Stimulated activated CD4-positive, alpha-beta T cell treated with anti-CD3 and anti-CD28 coated beads, Interleukin-15, amount 100 ng/mL, for 1 hour (primary cell): Measurements from ENCODE around the gene WWOX.

ENCODE experiments used
- DNase-seq, 2 donors: peaks; one replicate each; pipeline ENCODE4 v3.0.0-alpha.2; 2020; ENCODE audit warnings: low read depth in 1 of 2, low spot score in 1 of 2

Gene WWOX

DNA sequence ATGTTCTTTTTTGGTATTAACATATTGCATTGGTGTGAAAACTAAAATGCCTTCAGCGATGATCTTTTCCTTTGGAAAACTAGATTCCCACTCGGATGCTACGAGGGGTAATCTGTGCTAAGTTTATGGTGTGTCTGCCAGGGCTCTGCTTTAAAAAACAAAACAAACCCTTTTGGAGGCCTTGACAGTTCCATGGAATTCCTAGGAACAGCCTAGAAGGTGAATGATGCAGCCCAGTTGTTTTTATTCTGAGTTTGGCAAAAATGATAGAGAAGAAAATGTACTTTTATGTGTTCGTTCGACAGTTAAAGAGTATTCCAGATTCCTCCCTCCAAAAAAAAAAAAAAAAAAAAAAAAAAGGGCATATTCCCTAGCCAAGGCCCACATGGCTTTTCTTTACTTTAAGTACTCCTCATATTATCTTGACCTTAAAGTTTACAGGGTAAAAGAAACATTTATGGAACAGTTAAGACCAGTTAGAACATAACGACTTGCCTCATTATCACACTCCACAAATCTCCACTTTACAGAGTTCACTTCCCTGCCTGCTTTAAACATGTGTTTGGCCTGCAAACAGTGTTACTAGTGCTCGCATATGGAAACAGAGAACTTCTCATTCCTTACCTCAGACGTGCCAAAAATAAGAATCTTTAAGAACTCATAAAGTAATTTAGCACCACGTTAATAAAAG is 159.1 kb downstream of the WWOX start:
- no peak for DNase-seq

DNA sequence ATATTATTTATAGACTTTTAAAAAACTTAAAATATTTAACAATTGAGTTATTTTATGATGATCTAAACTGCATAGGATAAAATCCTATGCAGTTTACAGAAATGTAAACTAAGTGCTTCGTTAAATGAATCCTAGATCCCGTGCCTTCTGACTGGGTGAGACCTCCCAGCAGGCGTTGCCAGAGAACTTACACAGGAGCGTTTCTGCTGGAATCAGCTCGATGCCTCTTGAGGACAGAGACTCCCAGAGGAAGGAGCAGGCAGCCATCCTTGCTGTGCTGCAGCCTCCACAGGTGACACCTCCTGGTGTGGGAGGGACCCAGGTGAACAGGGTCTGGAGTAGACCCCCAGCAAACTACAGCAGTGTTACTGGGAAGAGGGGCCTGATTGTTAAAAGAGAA is 160.4 kb downstream of the WWOX start:
- no peak for DNase-seq

DNA sequence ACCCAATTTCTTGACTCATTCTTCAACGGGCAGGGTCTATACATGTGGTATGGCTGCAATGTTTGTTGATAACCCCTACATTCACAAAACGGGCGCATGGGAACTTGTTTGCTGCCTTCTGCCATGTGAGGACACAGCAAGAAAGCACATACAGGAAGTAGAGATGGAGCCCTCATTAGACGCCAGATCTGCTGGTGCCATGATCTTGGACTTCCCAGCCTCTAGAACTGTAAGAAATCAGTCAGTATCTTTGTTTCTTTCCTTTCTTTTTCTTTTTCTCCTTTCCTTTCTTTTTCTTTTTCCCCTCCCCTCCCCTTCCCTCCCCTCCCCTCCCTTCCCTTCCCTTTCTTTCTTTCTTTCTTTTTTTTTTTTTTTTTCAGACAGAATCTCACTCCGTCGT is 165.2 kb downstream of the WWOX start:
- no peak for DNase-seq

DNA sequence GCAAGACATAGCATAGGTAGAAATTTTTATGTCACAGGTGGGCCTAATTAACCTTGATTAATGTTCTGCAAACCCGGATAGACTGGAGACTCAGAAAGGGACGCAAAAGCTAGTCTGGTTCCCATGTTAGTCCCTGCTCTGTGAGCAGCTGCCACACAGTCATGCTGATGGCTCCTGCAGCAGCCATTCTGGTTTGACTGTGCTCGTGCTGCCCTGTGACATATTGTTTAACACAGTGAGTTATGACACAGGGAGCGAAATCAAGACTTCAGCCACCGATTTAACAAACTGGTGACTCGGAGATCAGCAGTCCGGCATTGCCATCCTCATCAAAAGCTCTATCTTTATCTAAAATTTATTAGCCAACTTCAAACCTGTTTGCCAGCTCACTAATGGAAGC is 169.8 kb downstream of the WWOX start:
- no peak for DNase-seq

DNA sequence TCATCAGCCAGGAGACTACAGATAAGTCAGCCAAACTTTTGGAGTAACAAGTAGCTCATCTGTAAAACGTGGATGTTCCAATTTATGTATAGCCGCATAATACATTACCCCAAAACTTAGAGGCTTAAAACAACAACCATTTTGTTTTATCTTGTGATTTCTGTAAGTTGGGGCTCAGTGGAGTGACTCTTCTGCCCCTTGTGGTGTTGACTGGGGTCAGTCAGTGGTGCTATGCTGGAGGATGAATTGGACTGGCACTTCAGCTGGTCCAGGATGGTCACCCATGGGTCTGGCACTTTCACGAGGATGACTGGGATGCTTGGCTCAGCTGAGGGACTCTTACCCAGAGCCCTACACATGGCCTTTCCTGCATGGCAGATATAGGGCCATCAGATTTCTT is 172.5 kb downstream of the WWOX start:
- no peak for DNase-seq

DNA sequence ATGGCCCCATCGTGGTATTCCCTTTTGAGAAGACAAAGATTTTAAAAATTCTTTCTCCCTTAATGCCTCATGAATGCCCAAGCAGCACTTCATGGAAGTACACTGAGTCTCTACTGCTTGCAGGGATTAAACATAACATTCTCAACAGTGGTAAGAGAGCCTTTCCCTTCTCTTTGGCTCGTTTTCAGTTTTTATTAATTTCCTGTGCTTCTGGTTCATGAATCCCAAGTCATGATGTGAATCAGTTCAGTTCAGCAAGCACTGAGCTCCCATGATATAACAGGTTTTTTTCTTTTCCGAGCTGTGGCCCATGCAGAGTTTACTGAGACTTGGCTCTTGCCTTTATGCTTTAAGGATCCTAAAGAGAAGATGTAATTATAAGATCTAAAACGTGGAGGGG is 175.3 kb downstream of the WWOX start:
- DNase-seq, result no peak

DNA sequence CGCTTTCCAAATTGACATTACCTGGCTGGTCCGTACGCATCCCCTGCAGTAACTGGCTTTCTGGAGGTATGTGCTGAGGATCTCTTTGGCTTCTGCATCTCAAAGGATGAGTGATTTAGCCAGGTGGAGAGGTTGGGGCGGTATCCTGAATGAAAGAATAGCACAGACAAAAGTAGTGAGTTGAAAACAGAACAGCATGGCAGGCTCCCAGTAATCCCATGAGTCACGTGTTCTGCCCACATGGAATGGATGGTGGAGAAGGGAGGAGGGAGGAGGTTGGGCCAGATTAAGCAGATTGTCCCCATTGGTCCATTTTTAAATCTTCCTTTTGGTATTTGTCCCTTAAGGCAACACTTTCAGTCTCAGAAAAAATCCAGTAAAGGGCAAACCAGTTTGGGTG is 176.0 kb downstream of the WWOX start:
- no peak for DNase-seq

DNA sequence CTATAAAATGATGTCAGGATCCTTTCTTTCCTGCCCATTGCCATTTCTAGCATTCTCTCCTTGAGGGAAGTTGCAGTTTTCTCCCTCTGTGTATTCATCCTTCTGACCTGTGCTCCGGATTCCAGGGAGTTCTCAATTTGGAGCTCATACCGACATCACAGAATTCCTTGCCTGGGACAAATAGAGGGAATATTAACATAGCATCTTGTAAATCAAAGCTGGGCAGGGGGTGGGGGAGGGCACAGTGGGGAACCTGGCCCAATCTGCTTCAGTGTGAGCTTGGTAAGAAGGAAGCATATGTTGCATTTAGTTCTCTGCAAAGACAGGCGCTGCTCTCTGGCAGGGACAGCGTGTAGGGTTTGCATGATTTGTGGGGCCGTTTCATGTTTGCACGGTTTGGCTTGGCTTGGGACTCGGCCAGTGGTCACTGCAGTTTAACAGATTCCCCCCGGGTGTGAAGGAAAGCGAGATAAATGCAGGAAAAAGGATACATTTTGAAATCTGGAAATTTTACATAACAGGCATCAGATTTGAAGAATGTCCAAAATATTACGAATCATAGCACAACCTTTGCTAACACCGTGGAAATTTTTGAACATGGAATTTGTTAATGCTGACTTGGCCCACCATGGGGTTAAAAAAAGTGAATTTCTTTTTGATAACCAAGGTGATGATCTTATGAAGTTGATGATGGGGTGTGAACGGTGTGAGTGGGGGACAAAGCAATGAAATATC is 178.0 kb downstream of the WWOX start:
- DNase-seq, result no peak

DNA sequence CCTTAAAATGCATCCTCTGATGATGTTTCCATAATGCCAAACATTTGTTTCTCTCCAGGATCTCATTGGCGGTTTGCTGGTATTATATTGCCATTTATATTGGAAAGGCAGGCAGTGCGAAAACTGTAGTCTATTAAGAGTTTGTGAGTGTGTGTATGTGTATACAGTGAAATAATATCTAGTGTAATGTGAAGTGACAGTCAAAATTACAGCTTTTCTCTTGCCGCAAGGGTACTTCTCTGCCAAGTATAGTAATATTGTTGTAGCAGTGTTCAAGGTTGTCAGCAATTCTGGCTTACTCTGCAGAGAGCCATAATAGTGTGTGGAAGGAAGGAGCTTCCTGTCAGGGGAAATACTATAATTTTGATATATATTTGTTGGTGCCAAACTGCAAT is 178.6 kb downstream of the WWOX start:
- no peak for DNase-seq

DNA sequence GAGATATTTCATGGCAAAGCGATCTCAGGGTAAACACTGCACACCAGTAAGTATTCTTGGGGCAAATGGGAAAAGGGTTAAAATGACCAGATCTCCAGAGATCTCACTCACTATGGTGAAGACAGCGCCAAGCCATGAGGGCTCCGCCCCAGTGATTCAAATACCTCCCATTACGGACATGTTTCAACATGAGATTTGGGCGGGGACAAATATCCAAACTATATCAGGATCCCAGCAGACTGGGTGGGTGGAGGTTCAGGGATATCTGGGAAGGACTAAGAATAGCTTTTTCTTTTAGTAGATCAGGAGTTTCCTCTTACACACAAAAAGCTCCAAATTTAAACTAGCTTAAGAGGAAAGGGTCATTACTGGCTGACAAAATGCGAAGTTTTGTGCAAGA is 181.7 kb downstream of the WWOX start:
- DNase-seq, result no peak

DNA sequence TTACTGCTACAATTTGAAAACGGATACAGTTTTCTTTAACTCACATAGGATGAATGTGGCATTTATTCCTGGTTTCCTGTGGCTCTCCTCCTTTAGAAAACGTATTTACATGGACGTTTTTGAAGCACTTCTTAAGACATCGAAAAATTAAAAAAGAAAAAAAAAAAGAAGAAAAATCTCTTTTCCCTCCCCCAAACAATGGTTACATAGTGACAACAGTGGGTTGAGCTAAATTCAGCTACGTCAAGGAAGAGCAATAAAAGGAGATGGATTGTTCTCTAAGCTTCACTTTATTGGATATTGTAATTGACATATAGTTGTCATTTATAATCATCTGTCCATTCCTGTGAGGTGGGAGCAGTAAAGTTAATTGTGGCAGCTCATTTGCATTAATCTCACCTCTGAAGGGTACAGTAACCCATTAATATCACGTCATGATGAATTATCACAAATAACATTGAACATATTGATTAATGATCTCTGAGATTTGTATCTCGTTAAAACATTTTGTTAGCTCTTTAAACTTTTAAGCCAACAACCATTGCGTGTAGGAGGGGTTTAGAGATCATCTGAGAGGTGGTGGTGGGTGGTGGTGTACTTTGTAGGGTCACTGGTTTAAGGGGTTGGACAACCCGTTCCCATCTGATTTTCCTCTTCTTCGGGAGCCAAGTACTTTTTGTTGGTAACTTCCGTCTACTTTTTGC is 184.2 kb downstream of the WWOX start:
- no peak for DNase-seq

DNA sequence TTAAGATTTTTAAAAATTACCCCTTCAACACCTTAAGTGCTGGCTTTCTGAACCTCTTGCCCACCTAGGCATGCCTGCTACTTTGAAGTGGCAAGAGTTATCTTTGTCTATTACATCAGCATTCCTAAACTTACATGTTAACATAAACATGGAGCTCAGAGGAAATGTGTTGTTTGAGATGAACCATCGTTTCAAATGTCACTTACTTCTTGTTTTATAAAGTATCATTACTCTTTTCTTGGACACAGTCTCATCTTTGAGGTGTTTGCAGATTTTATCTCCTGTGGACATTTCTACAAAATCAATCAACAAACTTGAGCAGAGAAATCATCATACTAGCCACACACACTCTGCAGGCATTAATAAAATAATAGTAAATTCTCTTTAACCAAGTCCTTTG is 184.9 kb downstream of the WWOX start:
- DNase-seq, result no peak

DNA sequence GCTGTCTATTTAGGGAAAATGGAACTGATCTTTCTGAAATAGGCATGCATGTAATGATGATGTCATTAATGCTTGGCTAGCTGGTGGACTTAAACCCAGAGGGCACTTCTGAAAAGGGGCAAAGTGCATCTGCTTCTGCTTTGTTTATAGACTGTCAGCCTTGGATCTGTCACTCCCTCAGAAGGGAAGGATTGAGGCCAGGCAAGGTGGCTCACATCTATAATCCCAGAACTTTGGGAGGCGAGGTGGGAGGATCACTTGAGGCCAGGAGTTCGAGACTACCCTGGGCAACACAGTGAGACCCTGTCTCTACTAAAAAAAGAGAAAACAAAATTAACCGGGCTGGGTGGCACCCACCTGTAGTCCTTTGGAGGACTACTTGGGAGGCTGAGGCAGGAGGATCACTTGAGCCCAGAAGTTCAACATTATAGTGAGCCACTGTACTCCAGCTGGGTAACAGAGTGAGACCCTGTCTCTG is 185.5 kb downstream of the WWOX start:
- no peak for DNase-seq

DNA sequence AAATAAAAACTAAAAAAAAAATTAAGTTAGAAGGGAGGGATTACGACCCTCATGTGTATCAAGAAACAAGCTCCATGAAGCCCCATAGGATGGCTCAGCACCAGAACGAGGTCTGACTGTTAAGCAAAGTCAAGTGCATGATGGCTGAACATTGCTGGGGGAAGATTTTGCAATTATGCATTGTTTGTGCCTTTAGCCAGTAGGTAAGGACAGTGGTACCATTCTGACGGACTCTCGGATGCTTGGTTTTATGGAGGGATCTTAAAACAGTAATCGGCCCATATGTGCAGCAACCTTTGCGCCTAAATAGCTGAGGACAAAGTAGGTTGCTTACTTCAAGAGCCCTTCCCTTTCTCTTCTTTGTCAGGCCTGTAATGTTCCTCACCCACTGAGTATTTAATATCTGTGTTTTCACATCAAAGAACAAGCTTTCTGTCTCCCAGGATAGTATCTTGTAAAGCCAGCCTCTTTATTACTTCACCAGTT is 186.0 kb downstream of the WWOX start:
- DNase-seq, result no peak

DNA sequence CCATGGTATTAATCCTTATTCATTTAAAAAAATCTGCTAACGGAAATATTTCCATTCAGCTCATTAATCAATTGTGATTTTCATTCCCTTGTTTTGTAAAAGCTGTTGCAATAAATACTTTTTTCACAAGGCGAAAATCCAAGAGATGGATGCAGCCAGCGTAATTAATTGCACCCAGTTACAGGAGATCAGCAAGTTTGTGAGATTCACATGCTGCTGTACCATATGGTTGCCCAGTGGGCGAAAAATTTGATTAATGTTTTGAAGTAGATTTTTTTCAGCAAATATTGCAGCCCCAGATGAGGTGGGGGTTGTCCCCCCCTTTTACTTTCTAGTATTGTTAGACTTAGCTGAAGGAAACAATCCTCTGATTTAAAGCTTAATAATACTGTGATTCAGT is 186.6 kb downstream of the WWOX start:
- no peak for DNase-seq

DNA sequence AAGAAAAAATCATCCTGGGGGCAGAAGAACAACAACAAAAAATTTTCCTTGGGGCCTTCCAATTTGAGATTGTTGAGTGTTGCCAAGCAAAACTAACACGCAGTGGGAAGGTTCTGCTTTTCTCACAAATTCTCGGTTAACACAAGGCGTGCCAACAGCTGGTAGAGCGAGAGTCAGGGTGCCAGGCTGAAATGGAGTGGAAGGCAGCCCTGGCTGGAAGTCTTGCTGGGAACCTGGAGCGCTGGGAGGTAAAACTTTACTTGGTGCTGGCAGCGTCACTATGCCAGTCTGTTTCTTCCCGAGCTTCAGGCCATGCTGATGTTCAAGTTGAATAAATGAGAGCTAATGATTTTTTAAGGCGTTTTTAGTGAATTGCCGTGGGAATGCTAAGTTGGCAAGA is 189.4 kb downstream of the WWOX start:
- no peak for DNase-seq

DNA sequence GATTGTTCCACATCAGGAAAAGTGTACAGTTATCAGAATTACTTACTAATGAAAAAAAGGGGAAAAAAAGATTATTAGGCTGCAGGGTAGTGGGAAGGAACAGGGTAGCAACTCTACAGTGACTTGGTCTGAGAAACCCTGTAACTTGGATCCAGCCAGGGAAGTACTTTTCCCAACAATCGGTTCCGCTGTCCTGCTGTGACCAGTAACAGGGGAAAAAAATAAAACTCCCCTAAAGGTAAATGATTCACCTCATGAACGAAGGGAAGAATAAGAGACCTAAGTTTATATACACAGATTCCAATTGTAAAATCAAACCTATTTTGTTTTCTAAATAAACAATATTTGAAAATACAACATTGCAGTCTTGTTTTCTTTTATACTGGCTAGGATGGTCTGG is 189.9 kb downstream of the WWOX start:
- DNase-seq, result no peak

DNA sequence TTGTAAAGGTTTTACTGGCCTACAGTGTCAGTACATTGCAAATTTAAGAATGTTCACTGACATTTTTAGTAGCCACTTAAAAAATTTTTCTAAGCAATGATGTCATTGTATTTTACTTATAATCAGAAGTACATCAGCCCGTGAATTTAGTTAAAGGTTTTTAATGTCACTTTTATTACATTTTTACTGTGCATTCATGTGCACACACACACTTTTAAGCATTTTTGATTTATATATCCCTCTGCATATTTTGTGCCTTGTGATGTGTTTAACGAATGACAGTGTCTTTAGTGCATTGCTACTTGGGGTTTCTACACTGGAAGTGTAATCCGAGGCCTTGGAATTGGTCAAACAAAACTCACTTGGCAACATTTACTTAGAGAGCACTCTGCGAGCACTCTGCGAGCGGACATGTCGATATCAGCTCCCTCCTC is 190.4 kb downstream of the WWOX start:
- DNase-seq, result no peak

DNA sequence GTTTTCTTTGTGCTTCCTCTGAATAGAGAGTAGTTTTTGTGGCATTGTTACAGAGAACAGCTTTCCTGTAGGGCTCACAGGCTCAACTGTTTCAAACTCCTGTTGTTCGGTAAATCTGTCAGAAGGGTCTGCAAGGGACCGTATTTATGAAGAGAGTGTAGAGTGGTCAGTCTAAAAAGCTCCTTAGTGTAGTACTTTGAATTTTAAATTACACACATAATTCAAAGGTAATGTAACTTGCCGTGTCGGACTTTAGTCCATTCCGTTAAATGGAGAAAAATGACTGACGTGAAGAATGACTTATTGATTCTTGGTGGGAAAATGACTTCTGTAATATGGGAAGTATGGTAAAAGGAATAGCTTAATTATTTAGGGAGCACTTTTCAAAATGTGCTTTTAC is 190.9 kb downstream of the WWOX start:
- DNase-seq, result no peak

DNA sequence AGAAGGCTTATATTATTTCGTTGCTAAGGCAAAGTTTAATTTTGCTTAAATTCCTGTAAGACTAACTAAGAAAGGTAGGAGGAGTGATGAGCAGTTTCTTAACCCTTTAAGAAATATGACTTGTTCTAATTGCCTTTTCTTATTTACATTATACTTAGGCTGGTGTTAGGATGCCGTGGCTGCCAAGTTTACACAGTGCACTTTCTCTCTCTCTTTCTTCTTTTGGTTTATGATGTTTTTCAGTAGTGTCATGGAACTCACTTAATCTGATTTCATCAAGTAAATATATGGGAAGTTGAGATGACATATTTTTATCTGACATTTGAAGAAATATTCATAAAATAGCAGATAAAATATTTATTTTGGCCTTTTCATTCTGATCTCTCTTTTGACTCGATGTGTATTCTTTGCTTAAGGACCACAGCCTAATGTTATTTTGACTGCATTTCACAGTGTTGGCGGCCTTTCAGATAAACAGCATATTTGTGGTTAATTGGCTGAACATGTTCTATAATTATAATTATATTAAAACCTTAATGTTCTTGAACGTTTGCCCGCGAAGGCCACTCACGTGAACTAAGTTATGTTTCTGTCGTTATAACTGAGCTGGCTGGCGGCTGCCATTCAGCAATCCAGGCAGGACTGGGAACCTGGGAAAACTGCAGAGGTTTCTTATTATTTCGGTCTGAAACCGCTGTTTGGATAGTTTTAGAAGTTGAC is 191.6 kb downstream of the WWOX start:
- no peak for DNase-seq

DNA sequence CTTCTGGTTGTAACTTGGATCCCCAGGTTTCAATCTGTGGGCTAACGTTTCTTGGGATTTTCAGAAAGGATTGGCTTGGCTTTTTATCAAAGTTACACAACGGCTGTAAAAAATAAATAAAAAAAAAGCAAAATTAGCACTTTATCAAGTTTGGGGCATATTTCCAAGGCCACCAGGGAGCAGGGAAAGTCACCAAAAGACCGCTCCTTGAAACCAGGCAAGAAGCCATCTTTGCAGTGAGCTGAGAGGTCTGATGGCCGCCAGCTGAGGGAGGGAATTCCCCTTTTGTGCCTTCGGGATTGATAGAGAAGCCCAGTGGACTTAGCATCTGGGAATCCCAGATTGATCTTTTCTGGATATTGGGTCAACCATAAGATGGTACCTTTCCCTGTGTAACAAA is 192.2 kb downstream of the WWOX start:
- DNase-seq, result no peak
